ENCODE results near the gene CHEK1.
"Not testable (repeated sequence)": the region's sequence is repeated elsewhere in the genome, so short reads cannot be mapped to it uniquely, and the experiment has no call there.

The CHEK1 gene

DNA sequence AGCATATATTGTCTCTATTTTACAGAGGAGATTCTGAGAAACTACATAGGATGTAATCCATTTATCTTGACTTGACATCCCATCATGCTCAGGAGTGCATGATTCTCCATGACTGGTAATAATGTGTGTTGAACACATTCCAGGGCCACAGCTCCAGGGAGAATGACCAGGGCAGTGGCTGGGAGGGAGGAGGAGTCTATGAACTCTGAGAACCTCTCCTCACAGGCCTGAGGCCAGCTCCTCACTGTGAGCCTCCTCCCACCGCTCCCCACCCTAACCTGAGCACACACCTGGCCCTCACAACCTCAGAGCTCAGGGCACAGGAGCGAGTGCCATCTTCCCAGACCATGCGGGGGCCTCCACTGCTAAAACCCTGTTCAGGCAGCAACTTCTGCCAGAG lies 63.7 kb downstream of the CHEK1 start:
- H3K27ac ChIP-seq, result no peak overlapping the region
- H3K4me3 ChIP-seq, result no peak overlapping the region

DNA sequence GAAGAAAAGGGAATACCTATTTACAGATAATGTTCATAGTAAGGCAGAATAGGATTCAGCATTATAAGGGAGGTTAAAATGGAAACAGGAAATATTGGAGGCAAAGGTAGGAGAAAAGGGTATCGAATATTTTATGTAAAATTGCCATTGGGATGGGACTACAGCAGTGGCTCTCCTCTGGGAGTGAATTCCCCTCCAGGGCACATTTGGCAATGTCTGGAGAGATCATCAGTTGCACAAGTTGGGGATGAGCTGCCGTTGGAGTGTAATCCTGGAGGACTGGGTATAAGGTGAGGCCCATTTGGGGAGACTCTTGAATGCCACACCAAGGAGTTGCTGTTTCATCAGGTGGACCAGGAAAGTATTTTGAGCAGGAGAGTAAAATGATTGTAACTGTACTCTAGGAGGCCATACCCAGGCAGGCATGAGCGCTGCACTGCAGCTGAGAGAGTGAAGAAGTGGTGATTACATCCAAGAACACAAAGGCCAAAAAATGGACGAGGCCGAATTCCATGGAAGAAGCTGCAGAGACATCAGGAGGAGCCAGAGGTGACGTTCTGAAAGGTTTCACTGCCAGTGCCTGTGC lies 64.4 kb downstream of the CHEK1 start:
- Histone ChIP-seq H3K4me3 (no peak overlapping the region), H3K27ac (no peak overlapping the region)

DNA sequence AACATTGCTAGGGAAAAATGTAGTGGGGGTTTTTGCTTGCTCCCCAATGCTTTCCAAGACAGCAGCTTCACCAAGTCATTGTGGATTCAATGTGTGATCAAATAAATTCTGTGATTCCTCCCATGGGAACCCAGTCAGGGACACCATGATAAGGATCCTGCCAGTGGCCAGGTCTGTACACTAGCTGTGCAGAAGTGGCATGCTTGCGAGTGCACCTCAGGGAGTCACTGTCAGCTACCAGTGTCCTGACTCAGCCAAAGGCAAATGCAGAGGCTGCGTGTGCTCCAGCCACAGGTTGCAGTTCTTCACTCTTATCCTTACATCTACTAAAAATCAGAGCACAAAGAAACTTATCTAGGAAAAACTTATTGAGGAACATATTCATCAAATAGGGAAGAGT lies 65.0 kb downstream of the CHEK1 start:
- Histone ChIP-seq H3K4me3 (no peak overlapping the region), H3K27ac (no peak overlapping the region)

DNA sequence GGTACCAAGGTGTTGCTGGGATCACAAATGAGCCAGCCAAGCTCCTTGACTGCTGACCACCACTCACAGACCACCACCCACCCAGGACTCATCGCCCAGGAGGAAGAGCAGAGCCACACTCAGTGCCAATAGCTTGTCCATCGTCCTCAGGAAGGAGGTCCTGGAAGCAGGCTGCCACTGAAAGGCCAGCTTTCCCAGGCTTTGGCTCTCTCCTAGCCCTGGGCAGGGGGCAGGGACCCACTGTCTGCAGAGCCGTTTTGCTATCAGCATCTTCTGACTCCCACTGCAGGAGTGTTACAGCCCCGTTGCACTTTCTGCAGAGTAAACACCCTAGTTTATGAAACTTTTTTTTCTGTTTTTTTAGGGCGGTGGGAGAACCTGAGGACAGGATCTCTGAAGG lies 67.9 kb downstream of the CHEK1 start:
- Histone ChIP-seq H3K4me3 (no peak overlapping the region), H3K27ac (no peak overlapping the region)

DNA sequence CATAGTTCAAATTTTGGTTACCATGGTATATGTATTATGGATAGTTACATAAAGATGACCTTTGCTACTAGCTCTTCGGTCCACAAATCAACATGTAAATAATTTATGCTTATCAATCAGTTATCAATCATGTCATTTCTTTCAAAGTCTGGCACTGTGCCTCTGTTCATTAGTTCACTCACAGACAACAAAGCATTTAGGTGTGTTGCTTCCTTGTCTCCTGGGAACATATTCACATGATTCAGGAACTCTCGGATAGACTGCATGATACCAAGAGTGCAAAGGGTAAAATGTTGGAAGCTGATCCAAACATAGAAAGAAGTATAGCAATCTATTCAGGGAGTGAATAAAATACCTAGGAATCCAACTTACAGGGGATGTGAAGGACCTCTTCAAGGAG lies 70.0 kb downstream of the CHEK1 start:
- no peak overlapping the region for H3K27ac ChIP-seq
- H3K4me3 ChIP-seq, result no peak overlapping the region

DNA sequence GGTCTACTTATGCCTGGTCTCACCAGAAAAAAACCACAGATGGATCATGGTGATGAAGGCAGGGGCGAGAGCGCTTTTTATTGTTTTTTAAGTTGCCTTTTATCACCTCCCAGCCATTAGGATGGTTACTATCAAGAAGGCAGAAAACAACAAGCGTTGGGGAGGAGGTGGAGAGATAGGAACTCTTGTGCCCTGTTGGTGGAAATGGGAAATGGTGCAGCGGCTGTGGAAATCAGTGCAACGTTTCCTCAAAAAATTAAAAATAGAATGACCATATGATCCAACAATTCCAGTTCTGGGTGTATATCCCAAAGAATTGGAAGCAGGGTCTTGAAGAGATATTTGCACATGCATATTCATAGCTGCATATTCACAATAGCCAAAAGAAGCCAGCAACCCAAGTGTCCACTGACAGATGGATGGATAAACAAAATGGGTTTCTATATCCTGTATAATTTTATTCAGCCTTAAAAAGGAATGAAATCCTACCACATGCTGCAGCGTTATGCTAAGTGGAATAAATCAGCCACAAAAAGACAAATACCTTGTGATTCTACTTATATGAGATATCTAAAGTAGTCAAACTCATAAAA lies 76.2 kb downstream of the CHEK1 start:
- Histone ChIP-seq H3K27ac (no peak overlapping the region), H3K4me3 (no peak overlapping the region)

DNA sequence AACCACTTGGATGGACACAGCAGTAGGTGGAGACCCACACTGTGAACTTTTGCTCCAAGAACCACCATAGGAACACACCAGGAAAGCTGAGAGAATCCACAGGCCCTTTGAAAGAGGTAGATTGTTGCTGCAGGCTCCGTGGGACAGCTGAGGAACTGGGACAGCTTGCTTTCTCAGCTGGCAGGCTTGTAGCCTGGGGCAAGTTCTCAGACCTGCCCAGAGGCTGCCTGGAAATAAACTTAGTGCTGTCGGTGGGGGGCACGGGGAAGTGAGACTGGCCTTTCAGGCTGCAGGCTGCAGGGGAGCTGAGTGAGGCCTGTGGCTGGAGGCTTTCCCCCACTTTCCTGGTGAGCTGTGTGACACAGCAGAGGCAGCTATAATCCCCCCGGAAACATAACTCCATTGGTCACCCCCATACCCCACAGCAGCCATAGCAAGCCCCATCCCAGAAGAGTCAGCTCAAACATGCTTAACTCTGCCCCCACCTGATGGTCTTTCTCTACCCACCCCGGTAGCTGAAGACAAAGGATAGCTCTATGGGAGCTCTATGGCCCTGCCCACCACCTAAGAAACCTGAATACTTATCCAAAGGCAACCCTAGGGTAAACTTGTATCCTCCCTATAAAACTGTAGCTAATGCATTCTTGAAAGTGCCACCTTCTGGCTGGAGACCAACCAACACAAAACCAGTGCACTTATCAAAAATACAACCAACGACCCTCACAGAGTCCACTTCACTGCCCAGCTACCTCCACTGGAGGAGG lies 77.1 kb downstream of the CHEK1 start:
- H3K27ac ChIP-seq, result no peak overlapping the region
- H3K4me3 ChIP-seq, result no peak overlapping the region

DNA sequence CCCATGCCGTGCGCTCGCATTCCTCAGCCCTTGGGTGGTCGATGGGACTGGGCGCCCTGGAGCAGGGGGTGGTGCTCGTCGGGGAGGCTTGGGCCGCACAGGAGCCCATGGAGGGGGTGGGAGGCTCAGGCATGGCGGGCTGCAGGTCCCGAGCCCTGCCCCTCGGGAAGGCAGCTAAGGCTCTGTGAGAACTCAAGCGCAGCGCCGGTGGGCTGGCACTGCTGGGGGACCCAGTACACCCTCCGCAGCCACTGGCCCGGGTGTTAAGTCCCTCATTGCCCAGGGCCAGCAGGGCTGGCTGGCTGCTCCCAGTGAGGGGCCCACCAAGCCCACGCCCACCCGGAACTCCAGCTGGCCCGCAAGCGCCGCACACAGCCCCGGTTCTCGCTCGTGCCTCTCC lies 79.7 kb downstream of the CHEK1 start:
- not testable (repeated sequence) for H3K27ac ChIP-seq, H3K4me3 ChIP-seq

DNA sequence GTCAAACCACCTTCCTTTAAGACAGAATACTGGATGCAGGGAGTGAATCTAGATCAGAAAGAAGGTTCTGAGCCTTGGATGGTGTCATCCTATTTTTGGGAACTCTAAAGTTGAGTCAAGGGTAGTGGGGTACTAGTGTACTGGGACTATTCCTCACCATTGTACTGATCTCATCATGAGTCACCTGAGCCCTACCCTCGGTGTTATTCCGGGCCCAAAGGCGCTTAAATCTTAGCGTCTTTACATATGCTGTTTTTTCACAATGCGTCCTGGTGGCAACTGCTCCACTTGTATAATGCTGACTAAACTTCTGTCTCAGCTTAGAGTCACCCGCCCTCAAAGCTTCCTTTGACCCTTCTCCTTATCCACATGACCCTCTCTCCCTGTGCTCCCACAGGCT lies 95.8 kb downstream of the CHEK1 start:
- Histone ChIP-seq H3K4me3 (no peak overlapping the region), H3K27ac (no peak overlapping the region)

DNA sequence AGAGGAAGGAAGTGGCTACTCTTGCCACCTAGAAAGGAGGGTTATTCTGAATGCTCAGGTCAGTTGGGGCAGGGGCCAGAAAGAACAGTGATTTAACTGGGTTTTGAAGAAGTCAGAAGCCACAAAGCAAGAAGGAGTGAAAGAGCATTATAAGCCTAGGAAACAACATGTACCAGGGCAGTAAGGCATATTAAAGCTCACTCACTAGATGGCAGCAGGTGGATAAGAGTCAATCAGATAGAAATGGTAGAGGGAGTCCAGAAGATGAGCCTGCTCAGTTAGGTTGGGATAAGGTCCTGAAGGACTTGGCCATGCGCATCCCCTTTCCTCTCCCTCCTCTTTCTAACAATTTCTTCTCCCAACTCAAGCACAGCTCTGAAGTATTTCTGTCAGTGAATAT lies 99.2 kb downstream of the CHEK1 start:
- H3K27ac ChIP-seq, result no peak overlapping the region
- no peak overlapping the region for H3K4me3 ChIP-seq

Measured in skin epidermis (tissue), 12 donors.